ENCODE results near the gene FAM228B. TPM values are rescaled to one million over a fixed set of nuclear protein-coding genes. Genes with fewer than 3 reads are reported as not detected.

Gene FAM228B
- total and polyA plus RNA-seq, 9 of the 15 experiments (the other 6 are each of a cell fraction or from before 2014, with no cell fraction given), result 1.1 to 3.7 (median 2.6) TPM

GRCh38 chr2:24075915-24076848, 47.1 kb upstream of the FAM228B start, which contains the start of gene SF3B6 (continued):
- TF ChIP-seq GTF3C2 (IDR thresholded peaks at IDR 0.05; ENCODE audit: borderline replicate concordance, extremely low read depth, insufficient read length), result no peak
- no peak for TF ChIP-seq ATF6 (CRISPR knock-in tag; IDR thresholded peaks at IDR 0.05)
- TF ChIP-seq PKNOX1 (IDR thresholded peaks at IDR 0.05), result peak; percentile 84
- peak; percentile 39; the same call in 1 of the 2 replicates for TF ChIP-seq TEAD2 (tag; IDR thresholded peaks at IDR 0.05)
- TF ChIP-seq HINFP (tag; conservative IDR thresholded peaks at IDR 0.05; ENCODE audit: low read depth), result no peak
- no peak for TF ChIP-seq NFE2L1 (tag; IDR thresholded peaks at IDR 0.05; ENCODE audit: borderline replicate concordance, low read depth)
- no peak for TF ChIP-seq ZNF583 (CRISPR knock-in tag; IDR thresholded peaks at IDR 0.05)
- no peak for TF ChIP-seq SMARCA4 (IDR thresholded peaks at IDR 0.05)
- TF ChIP-seq ZNF780A (CRISPR knock-in tag; IDR thresholded peaks at IDR 0.05), result no peak
- peak; percentile 34 to 77 (median 75) for TF ChIP-seq YY1 (IDR thresholded peaks at IDR 0.05; ENCODE audit: borderline replicate concordance in 1 of 3, control insufficient read depth in 1 of 3, extremely low read depth in 1 of 3, insufficient read depth in 3 of 3, insufficient read length in 1 of 3, insufficient replicate concordance in 2 of 3, low read depth in 1 of 3, low read length in 2 of 3)
- 0 out of 2 replicates have a peak, but pooled peaks have one; percentile 23 for TF ChIP-seq ZNF197 (CRISPR knock-in tag; IDR thresholded peaks at IDR 0.05; ENCODE audit: low read depth)
- no peak for TF ChIP-seq SMAD1 (IDR thresholded peaks at IDR 0.05; ENCODE audit: low read depth, low read length, partially characterized antibody)
- no peak for TF ChIP-seq ZBTB1 (CRISPR knock-in tag; IDR thresholded peaks at IDR 0.05; ENCODE audit: borderline replicate concordance, low read depth)
- peak; percentile 96 for TF ChIP-seq CREB1 (IDR thresholded peaks at IDR 0.05)
- TF ChIP-seq CREB1 (CRISPR knock-in tag; IDR thresholded peaks at IDR 0.05), result peak; percentile 98
- TF ChIP-seq JUND (IDR thresholded peaks at IDR 0.05; ENCODE audit: borderline replicate concordance, low read depth, low read length), result peak; percentile 91
- peak; percentile 66; the same call in 1 of the 3 replicates for TF ChIP-seq JUND (tag; IDR thresholded peaks at IDR 0.05; ENCODE audit: borderline replicate concordance, low read depth, low read length)
- peak; percentile 43; the same call in 1 of the 2 replicates for TF ChIP-seq PHF21A (IDR thresholded peaks at IDR 0.05; ENCODE audit: borderline replicate concordance, low read depth)
